Globus pallidus (tissue), 1 donor: Measurements from ENCODE around the gene COX4I2.
"Not testable (repeated sequence)": the region's sequence is repeated elsewhere in the genome, so short reads cannot be mapped to it uniquely, and the experiment has no call there.

Experiments used
- DNase-seq: peaks from one replicate; pipeline ENCODE4 v3.0.0-alpha.2; 2015; ENCODE audit warnings: low spot score

The COX4I2 gene

DNA sequence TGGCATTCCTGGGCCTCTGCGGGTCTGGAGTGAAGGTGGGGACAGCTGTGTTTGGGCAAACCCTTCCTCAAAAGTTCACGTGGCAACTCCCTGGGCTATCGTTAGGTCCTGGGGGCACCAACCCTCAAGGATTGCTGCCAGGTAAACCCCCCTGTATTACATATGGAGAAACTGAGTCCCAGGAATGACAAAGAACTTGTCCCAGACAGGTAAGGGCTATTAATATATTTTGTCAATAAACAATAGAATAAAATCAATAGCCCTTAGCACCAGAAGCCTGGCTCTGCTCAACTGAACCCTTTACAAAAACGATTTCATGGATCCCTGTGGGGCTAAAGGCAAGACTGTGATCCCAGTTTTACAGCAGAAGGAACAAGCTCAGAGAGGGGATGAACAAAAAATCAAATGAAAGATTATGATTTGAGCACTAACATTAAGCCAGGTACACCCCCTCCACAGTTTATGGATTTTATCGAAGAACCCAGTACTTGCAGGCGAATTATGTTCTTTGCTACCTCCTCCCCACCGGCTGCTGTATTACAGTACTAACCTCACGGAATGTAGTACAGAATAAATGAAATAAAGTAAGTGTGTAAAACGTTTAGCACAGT is 30.0 kb upstream of the COX4I2 start:
- no peak for DNase-seq

DNA sequence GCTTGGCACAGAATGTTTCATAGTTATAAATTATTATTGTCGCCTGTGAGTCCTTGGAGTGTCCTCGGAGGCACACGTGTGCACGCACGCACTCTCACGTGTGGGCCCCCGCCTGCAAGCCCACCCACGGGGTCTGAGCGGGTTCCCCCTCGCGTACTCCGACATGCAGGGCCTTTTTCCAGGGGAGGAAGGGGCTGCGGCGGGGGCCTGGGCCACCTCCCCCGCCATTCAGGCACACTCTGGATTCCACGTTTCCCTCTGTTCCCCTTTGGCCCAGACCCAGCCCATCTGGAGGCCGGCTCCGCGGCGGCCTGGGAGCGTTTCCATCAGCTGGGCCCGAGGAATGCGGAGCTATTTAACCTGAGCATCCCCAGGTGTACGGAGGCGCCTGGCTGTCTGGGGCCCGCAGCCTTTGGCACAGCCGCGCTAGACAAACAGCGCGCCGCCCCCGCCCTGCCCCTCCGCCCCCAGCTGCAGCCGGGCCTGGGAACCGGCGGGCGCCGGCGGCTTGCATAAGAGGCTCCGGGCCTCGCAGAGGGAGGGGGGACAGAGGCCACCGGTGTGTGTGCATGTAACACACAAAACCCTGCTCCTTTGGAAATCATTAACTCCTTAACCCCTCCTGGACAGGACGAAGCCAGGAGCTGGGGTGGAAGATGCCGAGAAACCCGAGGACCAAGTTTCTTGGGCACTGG is 29.3 kb upstream of the COX4I2 start:
- DNase-seq, result peak; percentile 34

DNA sequence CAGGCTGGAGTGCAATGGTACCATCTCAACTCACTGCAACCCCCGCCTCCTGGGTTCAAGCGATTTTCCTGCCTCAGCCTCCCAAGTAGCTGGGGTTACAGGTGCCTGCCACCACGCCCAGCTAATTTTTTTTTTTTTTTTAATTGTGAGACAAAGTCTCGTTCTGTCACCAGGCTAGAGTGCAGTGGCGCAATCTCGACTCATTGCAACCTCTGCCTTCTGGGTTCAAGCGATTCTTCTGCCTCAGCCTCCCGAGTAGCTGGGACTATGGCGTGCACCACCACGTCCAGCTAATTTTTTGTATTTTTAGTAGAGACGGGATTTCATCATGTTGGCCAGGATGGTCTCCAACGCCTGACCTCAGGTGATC is 25.5 kb upstream of the COX4I2 start:
- not testable (repeated sequence) for DNase-seq

DNA sequence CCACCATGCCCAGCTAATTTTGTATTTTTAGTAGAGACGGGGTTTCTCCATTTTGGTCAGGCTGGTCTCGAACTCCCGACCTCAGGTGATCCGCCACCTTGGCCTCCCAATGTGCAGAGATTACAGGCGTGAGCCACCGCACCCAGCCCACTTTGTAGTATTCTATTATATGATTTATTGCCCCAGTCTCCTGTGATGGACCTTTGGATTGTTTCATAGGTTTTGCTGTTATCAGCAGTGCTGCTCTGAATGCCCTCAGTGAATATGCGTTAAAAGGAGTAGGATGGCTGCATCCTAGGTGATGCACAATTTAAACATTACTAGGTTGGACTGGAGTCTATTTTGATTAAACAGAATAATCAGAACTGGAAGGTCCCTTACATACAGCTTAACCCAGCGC is 22.3 kb upstream of the COX4I2 start:
- no peak for DNase-seq

DNA sequence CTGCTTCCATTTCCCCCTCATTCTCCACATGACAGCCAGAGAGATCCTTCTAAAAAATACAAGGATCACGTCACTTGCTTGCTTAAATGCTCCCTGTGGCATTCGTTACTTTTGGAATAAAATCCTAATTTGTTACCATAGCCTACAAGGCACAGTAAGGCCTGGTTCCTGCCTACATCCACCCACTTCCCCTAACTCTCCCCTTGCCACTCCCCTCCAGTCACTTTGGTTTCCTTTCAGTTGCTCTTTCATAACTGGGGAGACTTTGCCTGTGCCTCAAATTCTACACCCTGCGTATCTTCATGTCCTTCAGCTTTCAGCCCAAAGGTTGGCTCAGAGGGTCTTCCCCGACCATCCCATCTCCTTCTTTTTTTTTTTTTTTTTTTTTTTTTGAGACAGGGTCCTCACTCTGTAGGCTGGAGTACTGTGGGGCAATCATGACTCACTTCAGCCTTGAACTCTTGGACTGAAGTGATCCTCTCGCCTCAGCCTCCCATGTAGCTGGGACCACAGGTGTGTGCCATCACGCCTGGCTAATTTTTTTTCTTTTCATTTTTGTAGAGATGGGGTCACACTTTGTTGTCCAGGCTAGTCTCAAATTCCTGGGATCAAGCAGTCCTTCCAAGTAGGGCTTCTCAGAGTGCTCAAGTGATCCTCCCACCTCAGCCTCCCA is 20.1 kb upstream of the COX4I2 start:
- DNase-seq, result no peak

DNA sequence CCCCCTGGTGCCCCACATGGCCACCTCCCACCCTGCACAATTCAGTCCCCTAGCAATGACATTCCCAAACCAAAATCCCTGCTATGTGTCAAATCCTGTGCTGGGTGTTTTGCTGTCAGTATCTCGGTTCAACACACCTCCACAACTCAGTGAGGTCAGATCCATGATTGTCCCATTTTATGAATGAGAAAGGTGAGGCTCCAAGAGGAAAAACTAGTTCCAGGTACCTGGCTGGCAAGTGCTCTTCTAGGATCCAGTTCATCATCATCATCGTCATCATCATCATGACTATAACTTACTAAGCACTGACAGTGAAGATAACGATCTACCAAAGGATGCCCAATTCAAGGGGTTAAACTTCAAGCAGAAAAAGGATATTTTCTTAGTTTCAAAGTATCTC is 17.5 kb upstream of the COX4I2 start:
- DNase-seq, result no peak

DNA sequence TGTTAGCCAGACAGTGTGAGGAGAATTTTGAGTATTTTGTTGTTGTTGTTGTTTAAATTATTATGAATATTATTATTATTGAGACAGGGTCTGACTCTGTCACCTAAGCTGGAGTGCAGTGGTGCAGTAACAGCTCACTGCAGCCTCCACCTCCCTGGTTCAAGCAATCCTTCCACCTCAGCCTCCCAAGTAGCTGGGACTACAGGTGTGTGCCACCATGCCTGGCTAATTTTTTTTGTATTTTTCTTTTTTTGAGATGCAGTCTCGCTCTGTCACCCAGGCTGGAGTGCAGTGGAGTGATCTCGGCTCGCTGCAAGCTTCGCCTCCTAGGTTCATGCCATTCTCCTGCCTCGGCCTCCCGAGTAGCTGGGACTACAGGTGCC is 14.6 kb upstream of the COX4I2 start:
- DNase-seq, result not testable (repeated sequence)

DNA sequence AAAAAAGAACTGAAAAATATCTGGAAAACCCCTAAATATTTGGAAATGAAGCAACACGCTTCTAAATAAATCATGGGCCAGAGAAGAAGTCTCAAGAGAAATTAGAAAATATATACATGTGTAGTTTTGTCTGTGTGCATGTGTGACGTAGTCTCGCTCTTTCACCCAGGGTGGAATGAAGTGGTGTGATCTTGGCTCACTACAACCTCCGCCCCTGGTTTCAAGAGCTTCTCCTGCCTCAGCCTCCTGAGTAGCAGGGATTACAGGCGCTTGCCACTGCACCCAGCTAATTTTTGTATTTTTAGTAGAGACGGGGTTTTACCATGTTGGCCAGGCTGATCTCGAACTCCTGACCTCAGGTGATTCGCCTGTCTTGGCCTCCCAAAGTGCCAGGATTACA is 11.2 kb upstream of the COX4I2 start:
- not testable (repeated sequence) for DNase-seq

DNA sequence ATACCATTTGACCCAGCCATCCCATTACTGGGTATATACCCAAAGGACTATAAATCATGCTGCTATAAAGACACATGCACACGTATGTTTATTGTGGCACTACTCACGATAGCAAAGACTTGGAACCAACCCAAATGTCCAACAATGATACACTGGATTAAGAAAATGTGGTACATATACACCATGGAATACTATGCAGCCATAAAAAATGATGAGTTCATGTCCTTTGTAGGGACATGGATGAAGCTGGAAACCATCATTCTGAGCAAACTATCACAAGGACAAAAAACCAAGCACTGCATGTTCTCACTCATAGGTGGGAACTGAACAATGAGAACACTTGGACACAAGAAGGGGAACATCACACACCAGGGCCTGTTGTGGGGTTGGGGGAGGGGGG is 9.7 kb upstream of the COX4I2 start:
- DNase-seq, result not testable (repeated sequence)

DNA sequence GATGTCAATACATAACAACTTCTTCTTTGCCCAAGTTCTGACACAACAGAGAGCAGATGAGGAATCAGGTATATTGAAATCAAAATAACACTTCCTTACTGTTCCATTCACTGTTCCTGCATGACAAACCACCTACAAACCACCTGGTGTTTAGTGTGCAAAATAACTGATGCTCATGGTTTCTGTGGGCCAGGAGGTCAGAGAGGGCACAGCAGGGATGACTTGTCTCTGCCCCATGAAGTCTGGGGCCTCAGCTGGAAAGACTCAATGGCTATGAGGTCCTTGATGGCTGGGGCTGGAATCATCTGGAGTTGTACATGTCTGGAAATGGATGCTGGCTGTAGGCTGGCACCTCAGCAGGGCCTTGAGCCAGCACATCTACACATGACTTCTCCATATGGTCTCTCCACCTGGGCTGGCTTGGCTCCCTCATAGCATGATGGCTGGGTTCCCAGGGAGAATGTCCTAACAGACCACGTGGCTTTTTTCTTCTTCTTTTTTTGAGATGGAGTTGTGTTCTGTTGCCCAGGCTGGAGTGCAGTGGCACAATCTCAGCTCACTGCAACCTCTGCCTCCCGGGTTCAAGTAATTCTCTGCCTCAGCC is 7.4 kb upstream of the COX4I2 start:
- no peak for DNase-seq

DNA sequence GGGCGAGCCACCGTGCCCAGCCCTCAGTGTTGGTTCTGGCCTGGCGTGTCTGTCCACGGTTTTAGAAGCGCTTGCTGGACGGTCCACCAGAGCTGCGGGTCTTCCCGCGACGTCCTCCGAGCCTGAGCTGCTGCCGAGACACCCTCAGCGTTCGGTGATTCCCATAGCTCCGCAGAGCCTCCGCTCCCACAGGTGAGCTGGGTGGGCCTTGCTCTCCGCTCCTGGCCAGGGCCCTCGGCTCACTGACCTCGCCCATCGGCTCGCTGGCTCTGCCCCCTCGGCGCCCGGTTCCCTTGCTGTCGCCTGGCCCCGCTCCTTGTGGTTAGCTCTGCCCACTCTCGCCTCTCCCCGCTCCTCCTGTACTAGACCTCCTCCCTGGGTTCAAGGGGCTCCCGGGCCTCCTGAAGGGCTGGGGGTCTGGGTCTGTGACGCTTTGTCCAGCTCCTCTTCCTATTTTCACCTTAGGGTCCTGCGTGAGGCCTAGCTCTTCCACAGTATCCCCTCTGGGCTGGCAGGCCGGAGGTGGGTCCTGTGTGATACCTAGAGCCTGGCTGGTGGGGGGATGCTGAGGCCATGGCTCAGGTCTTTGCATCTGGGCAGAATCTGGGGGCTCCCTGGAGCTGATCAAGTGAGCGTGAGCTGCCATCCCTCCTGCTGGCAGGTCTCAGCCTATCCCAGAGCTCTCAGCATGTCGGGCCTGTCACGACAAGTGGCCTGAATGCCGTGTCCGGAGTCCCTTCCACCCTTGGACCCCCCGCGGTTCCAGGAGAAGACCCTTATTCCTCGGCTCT is 5.0 kb upstream of the COX4I2 start:
- DNase-seq, result no peak

DNA sequence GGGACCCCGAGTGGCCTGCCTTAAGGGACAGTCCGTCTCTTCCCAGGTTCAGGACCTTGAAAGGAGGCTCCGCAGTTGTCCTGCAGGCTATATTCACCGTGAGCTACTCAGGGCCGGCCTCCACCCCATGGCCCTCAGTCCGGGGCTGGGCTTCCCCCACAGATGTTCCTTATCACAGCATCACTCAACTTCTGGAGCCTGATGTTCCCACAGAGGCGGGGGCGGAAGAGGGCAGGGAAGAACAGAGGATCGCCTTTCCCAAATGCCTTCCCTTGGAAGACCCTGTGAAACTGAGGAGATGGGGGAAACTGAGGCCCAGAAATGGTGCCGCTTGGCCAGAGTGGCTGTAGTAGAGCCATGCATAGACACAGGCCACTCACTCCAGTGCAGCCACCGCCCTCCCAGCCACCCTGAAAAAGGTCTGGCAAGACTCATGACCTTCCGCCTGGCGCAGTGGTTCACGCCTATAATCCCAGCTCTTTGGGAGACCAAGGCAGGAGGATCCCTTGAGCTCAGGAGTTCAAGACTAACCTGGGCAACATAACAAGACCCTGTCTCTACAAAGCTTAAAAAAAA is 4.3 kb upstream of the COX4I2 start:
- DNase-seq, result no peak

DNA sequence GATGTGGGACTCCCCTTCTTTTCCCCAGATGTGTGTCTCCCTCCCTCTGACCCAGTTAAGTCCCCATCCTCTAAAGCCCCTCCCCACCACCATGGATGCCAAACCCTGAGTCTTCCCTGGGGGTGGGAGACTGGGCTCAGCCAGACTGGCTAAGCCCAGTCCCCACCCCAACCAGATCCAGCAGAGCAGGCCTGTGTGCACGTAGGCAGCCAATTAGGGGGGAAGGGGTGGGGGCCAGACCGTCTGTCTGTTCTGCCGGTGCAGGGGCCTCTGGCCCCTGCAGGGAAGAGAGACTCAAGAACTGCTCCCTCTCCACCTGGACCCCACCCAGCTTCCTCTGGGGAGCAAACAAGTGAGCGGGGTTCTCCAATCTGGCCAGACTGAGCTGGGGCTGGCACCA is 605 bp downstream of the COX4I2 start:
- no peak for DNase-seq

DNA sequence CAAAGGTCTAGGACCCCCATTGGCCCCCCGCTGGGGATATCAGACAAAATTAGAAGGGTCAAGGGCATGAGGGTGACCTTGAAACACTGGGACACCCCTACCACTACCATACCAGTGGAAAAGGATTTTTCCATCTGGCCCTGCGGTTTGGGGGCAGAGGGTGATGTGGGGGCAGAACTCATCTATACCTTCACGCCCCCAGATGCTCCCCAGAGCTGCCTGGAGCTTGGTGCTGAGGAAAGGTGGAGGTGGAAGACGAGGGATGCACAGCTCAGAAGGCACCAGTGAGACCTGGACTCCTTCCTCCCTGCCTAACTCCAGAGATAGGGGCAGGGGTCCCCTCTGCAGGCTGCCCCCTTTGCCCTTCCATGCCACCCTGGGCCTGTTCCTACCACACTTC is 1.1 kb downstream of the COX4I2 start:
- DNase-seq, result no peak

DNA sequence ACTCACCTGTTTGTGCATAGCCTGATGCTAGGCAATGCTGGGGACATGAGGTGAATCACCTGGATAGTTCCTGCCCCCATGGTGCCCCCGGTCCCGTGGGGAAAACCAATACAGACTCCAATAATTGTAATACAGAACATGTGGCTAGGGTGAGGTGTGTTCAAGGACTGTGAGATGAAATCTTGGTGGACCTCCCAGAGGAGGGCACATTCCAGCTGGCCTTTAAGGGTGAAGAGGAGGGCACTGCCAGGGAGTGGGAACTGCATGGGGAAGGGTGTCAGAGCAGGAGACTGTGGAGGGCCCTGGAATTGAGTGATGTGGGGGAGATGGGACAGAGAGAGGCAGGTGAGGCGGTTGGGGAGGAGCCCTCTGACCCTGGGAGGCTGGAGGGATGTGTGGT is 2.5 kb downstream of the COX4I2 start:
- no peak for DNase-seq

DNA sequence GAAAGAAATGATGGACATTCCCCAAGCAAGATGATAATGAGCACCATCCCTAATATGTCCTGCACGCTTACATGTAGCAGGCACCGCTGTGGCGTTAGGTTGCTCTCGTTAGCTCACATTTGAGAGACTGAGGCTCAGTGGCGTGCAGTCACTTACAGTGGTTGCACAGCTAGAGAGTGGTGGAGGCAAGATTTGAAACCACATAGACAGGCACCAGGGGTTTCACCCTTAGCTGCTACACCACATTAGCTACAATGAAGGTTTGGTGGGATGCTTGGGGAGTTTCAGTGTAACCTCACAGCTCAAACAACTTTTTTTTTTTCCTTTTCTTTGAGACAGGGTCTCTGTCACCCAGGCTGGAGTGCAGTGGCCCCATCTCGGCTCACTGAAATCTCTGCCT is 3.7 kb downstream of the COX4I2 start:
- DNase-seq, result no peak

DNA sequence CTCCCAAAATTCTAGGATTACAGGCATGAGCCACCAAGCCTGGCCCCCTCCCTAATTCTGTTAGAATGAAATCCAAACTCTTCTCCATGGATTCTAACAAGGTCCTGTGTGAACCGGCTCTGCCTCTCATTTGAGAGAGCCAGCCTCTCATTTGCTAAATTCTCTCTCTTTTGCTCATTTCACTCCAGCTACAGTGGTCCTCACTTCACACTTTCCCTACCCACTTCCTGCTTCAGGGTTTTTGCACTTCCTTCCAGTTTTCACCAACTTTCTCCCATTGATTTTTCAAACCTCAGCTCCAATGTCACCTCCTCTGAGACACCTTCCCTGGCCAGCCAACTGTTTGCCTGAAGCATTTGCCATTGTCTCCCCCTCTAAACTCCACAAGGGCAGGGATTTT is 5.1 kb downstream of the COX4I2 start:
- no peak for DNase-seq

DNA sequence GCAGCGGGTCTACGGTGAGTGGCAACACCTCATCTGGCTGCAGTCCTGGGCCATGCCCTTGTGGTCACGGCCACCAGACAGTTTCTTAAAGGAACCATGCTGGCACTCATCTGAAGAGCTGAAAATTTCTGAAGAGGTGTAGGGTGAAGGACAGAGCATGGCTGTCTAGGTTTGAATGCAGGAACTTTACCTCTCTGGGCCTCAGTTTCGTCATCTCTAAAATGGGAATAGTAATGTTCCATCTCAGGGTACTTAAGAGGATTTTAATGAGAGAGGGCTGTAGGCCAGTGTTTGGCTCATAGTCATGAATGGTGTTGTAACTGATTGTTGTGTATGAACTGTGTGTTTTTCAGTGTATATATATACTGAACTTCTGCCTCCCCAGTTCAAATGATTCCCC is 5.8 kb downstream of the COX4I2 start:
- DNase-seq, result no peak

DNA sequence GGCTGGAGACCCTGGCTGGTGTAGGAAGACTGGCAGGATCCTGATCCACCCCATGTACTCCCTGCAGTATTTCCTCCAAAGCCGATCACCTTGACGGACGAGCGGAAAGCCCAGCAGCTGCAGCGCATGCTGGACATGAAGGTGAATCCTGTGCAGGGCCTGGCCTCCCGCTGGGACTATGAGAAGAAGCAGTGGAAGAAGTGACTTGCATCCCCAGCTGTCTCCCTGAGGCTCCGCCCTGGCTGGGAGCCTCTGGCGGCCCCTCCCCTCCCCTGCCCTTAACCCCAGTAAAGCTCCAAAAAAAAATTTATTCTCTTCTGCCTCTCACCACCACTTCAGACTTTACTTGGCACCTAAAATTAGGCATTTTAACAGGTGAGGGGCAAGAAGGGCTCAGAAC is 7.0 kb downstream of the COX4I2 start:
- no peak for DNase-seq

DNA sequence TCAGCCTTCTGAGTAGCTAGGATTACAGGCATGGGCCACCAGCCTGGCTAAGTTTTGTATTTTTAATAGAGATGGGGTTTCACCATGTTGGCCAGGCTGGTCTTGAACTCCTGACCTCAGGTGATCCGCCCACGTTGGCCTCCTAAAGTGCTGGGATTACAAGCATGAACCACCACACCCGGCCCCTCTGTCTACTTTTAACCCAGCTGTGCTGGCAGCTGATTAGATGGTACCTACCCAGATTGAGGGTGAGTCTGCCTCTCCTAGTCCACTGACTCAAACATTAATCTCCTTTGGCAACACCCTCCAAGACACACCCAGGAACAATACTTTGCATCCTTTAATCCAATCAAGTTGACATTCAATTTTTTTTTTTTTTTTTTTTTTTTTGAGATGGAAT is 10.4 kb downstream of the COX4I2 start:
- DNase-seq, result not testable (repeated sequence)

DNA sequence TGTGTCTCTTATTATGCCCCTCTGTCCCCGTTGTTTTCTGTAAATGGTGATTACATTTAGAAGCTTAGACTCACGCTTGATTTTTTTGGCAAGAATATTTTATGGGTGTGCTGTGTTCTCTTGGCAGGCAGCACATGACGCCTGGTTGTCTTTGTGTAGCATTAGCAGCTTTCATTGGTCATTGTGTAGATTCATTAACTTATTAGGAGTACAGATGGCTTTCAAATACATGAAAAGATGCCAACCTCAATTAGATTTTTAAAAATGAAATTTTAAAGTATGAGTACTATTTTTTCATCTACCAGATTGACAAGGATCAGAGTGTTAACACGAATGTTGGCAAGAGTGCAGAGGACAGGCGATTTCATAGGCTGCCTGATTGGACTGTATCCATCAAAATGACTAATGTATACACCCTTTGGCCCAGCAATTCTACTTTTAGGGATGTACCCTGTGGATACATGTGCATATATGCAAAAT is 15.2 kb downstream of the COX4I2 start:
- no peak for DNase-seq

DNA sequence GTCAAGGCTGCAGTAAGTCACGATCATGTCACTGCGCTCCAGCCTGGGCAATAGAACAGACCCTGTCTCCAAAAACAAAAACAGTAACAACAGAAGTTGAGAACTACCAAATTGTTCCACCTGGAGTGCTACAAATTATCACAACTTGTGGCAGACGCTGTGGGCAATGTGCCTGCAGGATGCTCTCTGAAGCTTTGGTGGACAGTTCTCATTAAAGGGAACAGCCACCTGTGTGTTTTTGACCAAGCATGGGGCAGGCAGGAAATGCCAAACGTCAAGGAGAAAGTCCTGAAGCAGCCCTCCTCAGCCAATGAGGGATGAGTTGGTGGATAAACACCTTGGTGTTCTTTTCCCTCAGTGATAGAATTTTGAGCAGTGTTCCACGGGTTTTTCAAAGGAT is 15.8 kb downstream of the COX4I2 start:
- no peak for DNase-seq
